Mammary epithelial cell (primary cell): ENCODE measurements around the gene CNN3.

Experiments
- EZH2 ChIP-seq: IDR thresholded peaks from 2 replicates; pipeline ENCODE4 v1.6.1; 2012; ENCODE audit warnings: low read length, inconsistent platforms, borderline replicate concordance
- TF ChIP-seq, protein P1 (sequence below), 2 donors: IDR thresholded peaks in 1 of 2; conservative IDR thresholded peaks in 1 of 2; 2 replicates each; pipeline ENCODE4 v1.5.1; 2011 to 2012; ENCODE audit warnings: inconsistent platforms in 2 of 2, low read length in 2 of 2, mild to moderate bottlenecking in 2 of 2, control low read depth in 1 of 2, low read depth in 1 of 2; ENCODE audit not compliant: insufficient read depth in 1 of 2; ENCODE audit errors: extremely low read depth in 1 of 2

GRCh38 chr1:94862718-94863117 is 64.2 kb downstream of the CNN3 start:
- TF ChIP-seq, protein P1, sequence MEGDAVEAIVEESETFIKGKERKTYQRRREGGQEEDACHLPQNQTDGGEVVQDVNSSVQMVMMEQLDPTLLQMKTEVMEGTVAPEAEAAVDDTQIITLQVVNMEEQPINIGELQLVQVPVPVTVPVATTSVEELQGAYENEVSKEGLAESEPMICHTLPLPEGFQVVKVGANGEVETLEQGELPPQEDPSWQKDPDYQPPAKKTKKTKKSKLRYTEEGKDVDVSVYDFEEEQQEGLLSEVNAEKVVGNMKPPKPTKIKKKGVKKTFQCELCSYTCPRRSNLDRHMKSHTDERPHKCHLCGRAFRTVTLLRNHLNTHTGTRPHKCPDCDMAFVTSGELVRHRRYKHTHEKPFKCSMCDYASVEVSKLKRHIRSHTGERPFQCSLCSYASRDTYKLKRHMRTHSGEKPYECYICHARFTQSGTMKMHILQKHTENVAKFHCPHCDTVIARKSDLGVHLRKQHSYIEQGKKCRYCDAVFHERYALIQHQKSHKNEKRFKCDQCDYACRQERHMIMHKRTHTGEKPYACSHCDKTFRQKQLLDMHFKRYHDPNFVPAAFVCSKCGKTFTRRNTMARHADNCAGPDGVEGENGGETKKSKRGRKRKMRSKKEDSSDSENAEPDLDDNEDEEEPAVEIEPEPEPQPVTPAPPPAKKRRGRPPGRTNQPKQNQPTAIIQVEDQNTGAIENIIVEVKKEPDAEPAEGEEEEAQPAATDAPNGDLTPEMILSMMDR (conservative IDR thresholded peaks at IDR 0.05 in 1 of 2, IDR thresholded peaks at IDR 0.05 in 1 of 2; ENCODE audit: extremely low read depth in 1 of 2, insufficient read depth in 1 of 2, low read depth in 1 of 2, low read length in 2 of 2): no peak
- no peak for TF ChIP-seq EZH2
